ENCODE data around the gene BRI3.

- TF ChIP-seq CTCF (IDR thresholded peaks at IDR 0.05) (no peak), POLR2A (IDR thresholded peaks at IDR 0.05) (no peak)
Measured at GRCh38 chr7:98335411-98335977, 54.0 kb downstream of the BRI3 start.

Data from heart left ventricle (tissue), 13 donors.